GM19025 (cell line): ENCODE results near the gene CDH1.
"Not testable (repeated sequence)": the region's sequence is repeated elsewhere in the genome, so short reads cannot be mapped to it uniquely, and the experiment has no call there.

Experiments
- ATAC-seq: cut with Tn5 transposase; IDR thresholded peaks from one replicate; pipeline ENCODE4 v1.9.1; 2021; ENCODE audit warnings: mild to moderate bottlenecking, low read depth, moderate library complexity; ENCODE audit not compliant: unreplicated experiment

Gene CDH1

GRCh38 chr16:68786685-68787418, 49.8 kb downstream of the CDH1 start:
- ATAC-seq: no peak

GRCh38 chr16:68787419-68787807, 50.3 kb downstream of the CDH1 start:
- ATAC-seq: not testable (repeated sequence)

- ATAC-seq: no peak
These were observed 53.2 kb downstream of the CDH1 start for GRCh38 chr16:68790130-68790761.

GRCh38 chr16:68790944-68791343, 53.9 kb downstream of the CDH1 start:
- no peak for ATAC-seq

- no peak for ATAC-seq
These were observed 55.6 kb downstream of the CDH1 start for GRCh38 chr16:68792465-68793324.

- no peak for ATAC-seq
These were observed 56.3 kb downstream of the CDH1 start for GRCh38 chr16:68793401-68793857.

GRCh38 chr16:68798398-68798797, 61.3 kb downstream of the CDH1 start:
- ATAC-seq: no peak

GRCh38 chr16:68800257-68800875, 63.3 kb downstream of the CDH1 start:
- no peak for ATAC-seq

GRCh38 chr16:68802190-68802589, 65.1 kb downstream of the CDH1 start:
- ATAC-seq: no peak

GRCh38 chr16:68806422-68806821, 69.3 kb downstream of the CDH1 start:
- no peak for ATAC-seq

- ATAC-seq: no peak
These were observed 69.9 kb downstream of the CDH1 start for GRCh38 chr16:68806981-68807380.

GRCh38 chr16:68814516-68814915, 77.4 kb downstream of the CDH1 start:
- ATAC-seq: no peak

- no peak for ATAC-seq
These were observed 86.5 kb downstream of the CDH1 start for GRCh38 chr16:68823401-68824135.

- no peak for ATAC-seq
These were observed 88.3 kb downstream of the CDH1 start for GRCh38 chr16:68825427-68825826.

- ATAC-seq: no peak
These were observed 89.6 kb downstream of the CDH1 start for GRCh38 chr16:68826652-68827051.

GRCh38 chr16:68833251-68833650, 96.2 kb downstream of the CDH1 start:
- ATAC-seq: no peak

- ATAC-seq: no peak
These were observed 97.5 kb downstream of the CDH1 start for GRCh38 chr16:68834550-68834949.

- no peak for ATAC-seq
These were observed 98.9 kb downstream of the CDH1 start for GRCh38 chr16:68835970-68836369.

- ATAC-seq: no peak
These were observed 102.7 kb downstream of the CDH1 start for GRCh38 chr16:68839831-68840230.

GRCh38 chr16:68842964-68843481, 105.9 kb downstream of the CDH1 start:
- ATAC-seq: not testable (repeated sequence)
